Caki2 (cell line): ENCODE measurements around the gene CFAP20. TPM values are rescaled to one million over a fixed set of nuclear protein-coding genes. Genes with fewer than 3 reads are reported as not detected.

Experiments
- DNase-seq: peaks from one replicate; pipeline ENCODE4 v3.0.0-alpha.2; 2015; ENCODE audit warnings: low read depth
- in situ Hi-C: cut with HindIII; loops from 2 replicates; pipeline ENCODE4 v1.10.0; 2016; ENCODE audit warnings: low sequenced_read_pairs, low pct_unique_long_range_greater_than_20kb, mixed read lengths
- total RNA-seq: library from RNA; depleted of rRNA; stranded (reverse); fragments of >200 nt; shearing (Covaris generic); gene quantifications from 2 replicates; pipeline ENCODE4 v1.2.3, GENCODE V29; 2014; ENCODE audit warnings: low replicate concordance

The CFAP20 gene
- total RNA-seq, 1 experiment from 2014 or later: 160 TPM

GRCh38 chr16:58127033-58127556, 2.1 kb downstream of the CFAP20 start:
- DNase-seq: peak; percentile 45
- in situ Hi-C loops: loop anchor here (10.0 kb wide), 1 partner anchor 102 kb away; the partner anchor contains the start of gene MMP15

DNA sequence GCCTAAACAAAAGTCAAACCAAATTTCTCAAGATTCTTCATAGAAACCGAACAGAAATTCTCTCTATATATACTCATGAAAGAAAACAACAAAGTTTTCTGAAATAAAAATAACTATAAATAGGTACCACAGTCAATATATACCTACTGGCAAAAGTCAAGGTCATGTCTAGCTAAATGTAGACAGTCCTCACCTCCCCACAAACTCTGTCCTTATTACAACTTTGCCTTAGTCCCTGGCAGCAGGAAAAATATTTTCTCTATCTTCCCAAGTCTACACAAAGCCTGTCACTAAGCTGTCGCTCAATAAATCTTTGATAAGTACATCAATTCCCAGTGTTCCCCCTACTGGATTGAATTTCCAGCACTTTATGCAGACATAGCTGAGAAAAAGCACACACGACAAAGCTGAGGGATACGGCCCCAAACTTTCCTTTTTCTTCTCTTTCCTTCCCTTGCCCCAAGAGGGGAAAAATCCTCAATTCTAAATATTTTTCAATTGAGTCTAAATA, 2.7 kb downstream of the CFAP20 start:
- in situ Hi-C loops: loop anchor here (10.0 kb wide), 1 partner anchor 102 kb away; the partner anchor contains the start of gene MMP15
- no peak for DNase-seq

DNA sequence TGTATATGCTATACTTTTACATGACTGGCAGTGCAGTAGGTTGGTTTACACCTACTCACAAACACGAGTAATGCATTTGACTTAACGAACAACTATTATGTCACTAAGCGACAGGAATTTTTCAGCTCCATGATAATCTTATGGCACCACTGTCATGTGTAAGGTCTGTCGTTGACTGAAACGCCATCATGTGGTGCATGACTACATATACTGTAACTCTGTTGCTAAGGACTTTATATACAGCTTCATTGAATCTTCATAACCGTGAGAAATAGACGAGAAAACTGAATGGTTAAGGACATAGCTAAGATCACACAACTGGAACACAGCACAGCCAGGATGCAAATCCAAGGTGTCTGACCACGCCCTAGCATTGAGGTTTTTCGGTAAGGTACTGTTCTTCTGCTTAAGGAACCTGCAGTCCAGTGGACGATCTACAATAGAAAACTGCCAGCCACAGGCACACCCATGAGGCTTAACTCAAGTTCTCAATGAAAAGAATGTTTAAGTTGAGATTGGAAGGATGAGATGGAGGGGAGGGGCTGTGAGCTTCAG, 3.3 kb downstream of the CFAP20 start:
- in situ Hi-C loops: loop anchor here (10.0 kb wide), 1 partner anchor 101 kb away; the partner anchor contains the start of gene MMP15

DNA sequence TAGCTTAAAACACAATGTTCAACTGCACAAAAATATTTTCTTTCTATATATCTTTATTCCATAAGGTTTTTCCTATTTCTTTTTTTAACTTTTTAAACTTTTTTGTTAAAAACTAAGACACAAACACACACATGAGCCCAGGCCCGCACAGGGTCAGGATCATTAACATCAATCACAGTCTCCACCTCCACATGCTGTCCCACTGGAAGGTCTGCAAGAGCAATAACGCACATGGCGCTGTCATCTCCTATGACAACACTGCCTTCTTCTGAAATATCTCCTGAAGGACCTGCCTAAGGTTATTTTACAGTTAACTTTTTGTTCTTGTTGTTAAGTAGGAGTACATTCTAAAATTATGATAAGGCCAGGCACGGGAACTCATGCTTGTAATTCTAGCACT, 4.1 kb downstream of the CFAP20 start:
- DNase-seq: no peak
- in situ Hi-C loops: loop anchor here (10.0 kb wide), 1 partner anchor 100 kb away; the partner anchor contains the start of gene MMP15

More for the DNA sequence above, 3.3 kb downstream of the CFAP20 start:
- no peak for DNase-seq

DNA sequence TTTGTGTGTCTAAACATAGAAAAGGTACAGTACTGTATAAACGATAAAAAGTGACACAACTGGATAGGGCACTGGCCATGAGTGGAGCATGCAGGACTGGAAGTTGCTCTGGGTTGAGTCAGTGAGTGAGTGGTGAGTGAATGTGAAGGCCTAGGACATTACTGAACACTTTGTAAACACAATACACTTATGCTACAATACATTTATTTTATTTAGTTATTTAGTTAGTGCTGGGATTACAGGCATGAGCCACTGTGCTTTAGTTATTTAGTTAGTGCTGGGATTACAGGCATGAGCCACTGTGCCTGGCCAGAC, 4.6 kb downstream of the CFAP20 start:
- DNase-seq: no peak
- in situ Hi-C loops: loop anchor here (10.0 kb wide), 1 partner anchor 100 kb away; the partner anchor contains the start of gene MMP15

- in situ Hi-C loops: loop anchor here (10.0 kb wide), 1 partner anchor 99 kb away; the partner anchor contains the start of gene MMP15
- no peak for DNase-seq
Observed at GRCh38 chr16:58123896-58124600, 5.1 kb downstream of the CFAP20 start.

GRCh38 chr16:58121132-58121531, 8.0 kb downstream of the CFAP20 start:
- in situ Hi-C loops: loop anchor here (10.0 kb wide), 1 partner anchor 96 kb away; the partner anchor contains the start of gene MMP15
- DNase-seq: no peak

GRCh38 chr16:58120234-58120633, 8.9 kb downstream of the CFAP20 start:
- no peak for DNase-seq
- in situ Hi-C loops: loop anchor here (10.0 kb wide), 1 partner anchor 95 kb away; the partner anchor contains the start of gene MMP15

- DNase-seq: no peak
- in situ Hi-C loops: no loop called here
Observed at GRCh38 chr16:58119509-58119845, 9.7 kb downstream of the CFAP20 start.

- DNase-seq: no peak
- in situ Hi-C loops: no loop called here
Observed at GRCh38 chr16:58118801-58119508, 10.2 kb downstream of the CFAP20 start.

GRCh38 chr16:58116529-58116928, 12.7 kb downstream of the CFAP20 start:
- in situ Hi-C loops: no loop called here
- DNase-seq: no peak

- in situ Hi-C loops: no loop called here
- DNase-seq: no peak
Observed at GRCh38 chr16:58116081-58116480, 13.1 kb downstream of the CFAP20 start.

DNA sequence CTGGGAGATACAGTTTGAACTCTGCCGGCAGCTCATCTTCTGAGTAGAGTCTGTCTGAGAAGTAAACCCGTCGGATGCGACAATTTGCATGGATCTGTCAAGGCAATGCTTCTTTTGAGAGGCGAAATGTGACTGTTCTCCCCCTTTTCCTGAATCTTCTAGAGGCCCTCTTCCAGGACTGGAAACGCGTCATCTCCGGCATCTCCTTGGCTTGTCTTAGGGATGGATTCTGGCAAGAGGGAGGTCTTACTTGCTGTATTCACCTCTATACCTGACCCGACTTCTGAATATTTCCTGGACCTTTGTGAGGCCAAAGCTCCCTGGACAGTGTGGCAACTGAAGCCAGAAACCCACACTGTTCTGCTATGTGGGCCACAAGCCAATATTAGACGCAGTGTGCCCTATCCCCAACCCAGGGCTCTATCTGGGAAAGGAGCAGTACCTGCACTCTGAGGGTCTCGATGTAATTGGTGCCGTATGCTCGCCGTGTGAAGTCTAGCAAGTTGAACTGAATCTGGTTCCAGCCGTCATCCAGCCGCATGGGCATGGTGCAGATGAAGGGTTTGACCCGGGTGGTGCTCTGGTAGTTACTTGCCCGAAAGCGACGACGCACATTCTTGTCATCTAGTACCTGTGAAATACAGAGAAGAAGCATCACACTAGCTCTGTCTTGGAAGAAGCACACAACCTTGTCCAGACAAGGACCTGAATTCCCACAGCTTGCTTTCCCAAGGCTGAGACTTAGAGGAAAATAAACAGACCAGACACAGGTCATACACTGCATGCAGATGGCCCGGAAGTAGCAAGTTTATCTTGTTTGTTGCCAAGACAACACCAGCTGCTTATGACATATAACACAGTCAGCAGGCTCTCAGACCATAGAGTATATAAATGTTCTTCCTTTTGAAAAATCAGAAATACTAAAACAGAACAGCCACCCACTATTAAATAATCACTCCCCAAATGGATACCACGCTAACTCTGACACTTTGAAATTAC, 14.1 kb downstream of the CFAP20 start:
- DNase-seq: no peak
- in situ Hi-C loops: no loop called here

- in situ Hi-C loops: no loop called here
- no peak for DNase-seq
Observed at GRCh38 chr16:58111302-58111627, 17.9 kb downstream of the CFAP20 start.

DNA sequence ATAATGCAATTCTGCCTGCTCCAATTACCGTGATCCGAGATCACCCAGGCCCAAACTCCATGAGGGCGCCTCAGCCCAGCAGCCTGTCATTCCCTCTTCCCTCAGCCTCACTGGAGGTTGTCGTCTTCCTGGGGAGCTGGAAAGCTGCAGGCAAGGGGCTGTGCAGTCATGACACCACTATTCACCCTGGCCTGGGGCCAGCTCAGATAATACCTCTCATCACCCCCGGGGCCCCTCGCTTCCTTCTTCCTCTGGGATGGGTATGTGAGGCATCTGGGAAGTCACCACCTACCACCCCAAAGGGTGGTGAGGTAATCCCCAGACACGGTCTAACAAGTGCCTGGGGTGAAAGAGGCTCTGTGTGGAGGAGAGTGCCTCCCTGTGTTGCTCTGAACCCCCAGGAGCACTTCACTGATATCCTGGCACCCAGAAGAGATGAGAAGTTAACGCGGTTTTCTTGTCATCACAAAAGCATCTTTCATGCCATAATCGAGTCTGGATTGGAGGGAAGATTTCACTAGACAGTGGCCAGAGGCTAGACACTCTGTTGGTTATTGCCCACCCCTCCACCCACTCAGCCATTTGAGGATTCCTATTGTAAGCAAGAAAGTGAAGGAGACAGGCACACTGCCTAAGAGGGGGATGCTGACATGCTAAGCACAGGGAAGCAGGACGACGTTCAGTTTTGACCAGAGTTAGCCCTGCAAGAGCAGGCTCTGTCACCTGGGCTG, 18.4 kb downstream of the CFAP20 start:
- in situ Hi-C loops: no loop called here
- no peak for DNase-seq

DNA sequence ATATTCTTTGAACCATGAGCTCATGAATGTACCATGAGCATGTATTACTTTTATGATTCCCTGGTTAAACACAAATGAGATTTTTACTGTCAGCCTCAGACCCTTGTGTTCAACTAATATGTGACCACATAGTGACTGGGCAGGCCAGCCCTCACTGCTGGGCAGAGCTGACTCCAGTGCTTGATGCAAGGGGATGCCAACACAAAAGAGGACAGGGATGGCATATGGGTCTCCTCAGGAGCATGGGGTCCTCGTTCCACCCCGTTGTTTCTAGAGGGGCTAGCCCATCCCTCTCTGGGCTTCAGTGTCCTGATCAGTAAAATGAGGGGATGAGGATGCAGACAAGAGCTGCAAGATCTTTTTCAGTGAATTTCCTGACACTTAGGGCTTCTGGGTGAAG, 19.3 kb downstream of the CFAP20 start:
- in situ Hi-C loops: no loop called here
- DNase-seq: no peak

DNA sequence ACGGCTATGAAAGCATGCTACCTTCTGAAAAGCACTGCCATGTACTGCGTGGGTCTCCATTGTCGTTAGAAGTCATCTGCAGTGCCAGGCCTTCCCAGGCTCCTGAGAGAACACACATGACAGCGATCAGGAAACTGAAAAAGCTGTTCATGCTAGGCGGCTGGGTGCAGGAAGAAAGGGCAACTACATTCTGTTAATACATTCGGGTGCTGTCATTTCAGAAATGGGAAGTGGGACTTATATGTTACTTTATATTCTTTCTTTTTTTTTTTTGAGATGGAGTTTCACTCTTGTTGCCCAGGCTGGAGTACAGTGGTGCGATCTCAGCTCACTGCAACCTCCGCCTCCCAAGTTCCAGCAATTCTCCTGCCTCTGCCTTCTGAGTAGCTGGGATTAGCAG, 19.9 kb downstream of the CFAP20 start:
- in situ Hi-C loops: no loop called here
- no peak for DNase-seq
